Measurements from ENCODE around the gene MFN2.

DNA sequence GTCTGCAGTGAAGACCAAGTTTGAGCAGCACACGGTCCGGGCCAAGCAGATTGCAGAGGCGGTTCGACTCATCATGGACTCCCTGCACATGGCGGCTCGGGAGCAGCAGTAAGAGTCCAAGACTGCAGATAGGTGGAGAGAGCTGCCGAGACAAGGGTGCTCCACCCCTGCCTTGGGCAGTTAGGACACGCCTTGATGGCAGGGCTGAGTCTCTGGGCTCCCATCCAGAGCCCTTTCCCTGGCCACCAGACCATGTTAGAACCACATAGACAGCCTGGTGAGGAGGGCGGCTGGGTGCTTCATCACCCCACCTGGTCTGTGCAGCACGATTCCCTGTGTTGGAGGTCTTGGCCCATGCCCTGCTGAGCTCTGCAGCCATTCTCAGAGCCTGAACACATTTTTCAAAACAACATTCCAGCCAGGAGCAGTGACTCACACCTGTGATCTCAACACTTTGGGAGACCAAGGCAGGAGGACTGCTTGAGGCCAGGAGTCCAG is 21.8 kb downstream of the MFN2 start:
- TF ChIP-seq ZNF274 (IDR thresholded peaks at IDR 0.05; ENCODE audit: low read depth, low read length) = no peak
- TF ChIP-seq YY1 (IDR thresholded peaks at IDR 0.05; ENCODE audit: insufficient read depth, insufficient read length) = no peak

Data from NT2/D1 (cell line).